Thoracic aorta (tissue), 2 donors: ENCODE results near the gene DEFB110. TPM values are rescaled to one million over a fixed set of nuclear protein-coding genes. Genes with fewer than 3 reads are reported as not detected.

Experiments
- ATAC-seq: fragments of 150-250 bp; one replicate; pipeline ENCODE4 v1.8.0; 2017; ENCODE audit warnings: low read depth; ENCODE audit not compliant: insufficient number of reproducible peaks, low FRiP score
- DNase-seq: peaks from one replicate; pipeline ENCODE4 v3.0.0-alpha.2; 2020; ENCODE audit warnings: low spot score
- H3K27ac ChIP-seq, 2 donors: fragments of 200-600 bp; sonication (generic); 1 replicate in 1 of 2; 2 replicates in 1 of 2; pipeline ENCODE4 v1.5.1; 2016; ENCODE audit warnings: mild to moderate bottlenecking in 2 of 2, moderate library complexity in 2 of 2
- H3K27me3 ChIP-seq: fragments of 200-600 bp; sonication (generic); replicated peaks from 2 replicates; pipeline ENCODE4 v1.6.0; 2016; ENCODE audit warnings: mild to moderate bottlenecking; ENCODE audit not compliant: insufficient read depth
- H3K36me3 ChIP-seq: fragments of 200-600 bp; sonication (generic); one replicate; pipeline ENCODE4 v1.5.1; 2016
- H3K4me1 ChIP-seq, 2 donors: fragments of 200-600 bp; sonication (generic); 1 replicate in 1 of 2; 2 replicates in 1 of 2; pipeline versions ENCODE4 v1.5.1 to v1.6.0; 2016; ENCODE audit warnings: low read depth in 2 of 2, mild to moderate bottlenecking in 1 of 2; ENCODE audit not compliant: control insufficient read depth in 1 of 2
- H3K4me3 ChIP-seq: fragments of 200-600 bp; sonication (generic); 2 replicates; pipeline ENCODE4 v1.5.1; 2016; ENCODE audit warnings: mild to moderate bottlenecking
- H3K9me3 ChIP-seq: fragments of 200-600 bp; sonication (generic); 2 replicates; pipeline ENCODE4 v1.5.1; 2016
- CTCF ChIP-seq: fragments of 200-600 bp; sonication (generic); IDR thresholded peaks from one replicate; pipeline ENCODE4 v1.5.1; 2019; ENCODE audit warnings: antibody characterized with exemption
- total RNA-seq, 2 donors: library from RNA; depleted of rRNA; stranded (reverse); fragments of >200 nt; gene quantifications; one replicate each; pipeline versions ENCODE4 v1.1.0 to v1.2.3, GENCODE V29; 2016

Gene DEFB110
- total RNA-seq, 2 donors from 2014 or later = not detected

- Histone ChIP-seq H3K27me3 (no peaks in the 10 kb centered on the region), H3K4me1 (no peaks in the 10 kb centered on the region), H3K36me3 (no peaks in the 10 kb centered on the region), H3K9me3 (no peaks in the 10 kb centered on the region), H3K4me3 (no peak overlapping the region), H3K27ac (no peak overlapping the region)
- no peak for TF ChIP-seq CTCF
- no peak for ATAC-seq
- no peak for DNase-seq
These were observed 25.2 kb upstream of the DEFB110 start for GRCh38 chr6:50047026-50047425.

- no peak for TF ChIP-seq CTCF
- Histone ChIP-seq H3K9me3 (no peaks in the 10 kb centered on the region), H3K36me3 (no peaks in the 10 kb centered on the region), H3K27me3 (no peaks in the 10 kb centered on the region), H3K27ac (no peak overlapping the region), H3K4me3 (no peak overlapping the region), H3K4me1 (no peaks in the 10 kb centered on the region)
- ATAC-seq (no peak), DNase-seq (no peak)
These were observed 9.2 kb upstream of the DEFB110 start for GRCh38 chr6:50030777-50031562.

- Histone ChIP-seq H3K4me1 (no peaks in the 10 kb centered on the region), H3K36me3 (no peaks in the 10 kb centered on the region), H3K9me3 (no peaks in the 10 kb centered on the region), H3K4me3 (no peak overlapping the region), H3K27ac (no peak overlapping the region), H3K27me3 (no peaks in the 10 kb centered on the region)
- DNase-seq (no peak), ATAC-seq (no peak)
- no peak for TF ChIP-seq CTCF
These were observed 8.6 kb upstream of the DEFB110 start for GRCh38 chr6:50030350-50030749.

GRCh38 chr6:50025258-50025657 lies 3.5 kb upstream of the DEFB110 start:
- H3K4me3 ChIP-seq = no peak overlapping the region
- no peaks in the 10 kb centered on the region for H3K4me1 ChIP-seq
- DNase-seq (no peak), ATAC-seq (no peak)
- TF ChIP-seq CTCF = no peak
- no peaks in the 10 kb centered on the region for H3K27me3 ChIP-seq
- no peak overlapping the region for H3K27ac ChIP-seq
- no peaks in the 10 kb centered on the region for H3K36me3 ChIP-seq
- H3K9me3 ChIP-seq = no peaks in the 10 kb centered on the region

- DNase-seq (no peak), ATAC-seq (no peak)
- Histone ChIP-seq H3K27me3 (no peaks in the 10 kb centered on the region), H3K4me1 (no peaks in the 10 kb centered on the region), H3K4me3 (no peak overlapping the region), H3K36me3 (no peaks in the 10 kb centered on the region), H3K9me3 (peaks cover 3% of the 10 kb centered on the region), H3K27ac (no peak overlapping the region)
- no peak for TF ChIP-seq CTCF
These were observed 14.0 kb downstream of the DEFB110 start for GRCh38 chr6:50007819-50008218.
